Measurements from ENCODE around the gene C1QL4.

- TF ChIP-seq, protein P1, sequence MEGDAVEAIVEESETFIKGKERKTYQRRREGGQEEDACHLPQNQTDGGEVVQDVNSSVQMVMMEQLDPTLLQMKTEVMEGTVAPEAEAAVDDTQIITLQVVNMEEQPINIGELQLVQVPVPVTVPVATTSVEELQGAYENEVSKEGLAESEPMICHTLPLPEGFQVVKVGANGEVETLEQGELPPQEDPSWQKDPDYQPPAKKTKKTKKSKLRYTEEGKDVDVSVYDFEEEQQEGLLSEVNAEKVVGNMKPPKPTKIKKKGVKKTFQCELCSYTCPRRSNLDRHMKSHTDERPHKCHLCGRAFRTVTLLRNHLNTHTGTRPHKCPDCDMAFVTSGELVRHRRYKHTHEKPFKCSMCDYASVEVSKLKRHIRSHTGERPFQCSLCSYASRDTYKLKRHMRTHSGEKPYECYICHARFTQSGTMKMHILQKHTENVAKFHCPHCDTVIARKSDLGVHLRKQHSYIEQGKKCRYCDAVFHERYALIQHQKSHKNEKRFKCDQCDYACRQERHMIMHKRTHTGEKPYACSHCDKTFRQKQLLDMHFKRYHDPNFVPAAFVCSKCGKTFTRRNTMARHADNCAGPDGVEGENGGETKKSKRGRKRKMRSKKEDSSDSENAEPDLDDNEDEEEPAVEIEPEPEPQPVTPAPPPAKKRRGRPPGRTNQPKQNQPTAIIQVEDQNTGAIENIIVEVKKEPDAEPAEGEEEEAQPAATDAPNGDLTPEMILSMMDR (optimal IDR thresholded peaks at IDR 0.05 in 1 of 3, IDR thresholded peaks at IDR 0.05 in 1 of 3, conservative IDR thresholded peaks at IDR 0.05 in 1 of 3; ENCODE audit: extremely low read depth in 1 of 3, insufficient read depth in 2 of 3, low read length in 3 of 3): no peak
- TF ChIP-seq EZH2 (IDR thresholded peaks at IDR 0.05; ENCODE audit: low read length): no peak
Observed at GRCh38 chr12:49292729-49293055, 44.3 kb downstream of the C1QL4 start.

Measured in keratinocyte (primary cell).